ENCODE measurements around the gene CDK19.

CDK19 gene

DNA sequence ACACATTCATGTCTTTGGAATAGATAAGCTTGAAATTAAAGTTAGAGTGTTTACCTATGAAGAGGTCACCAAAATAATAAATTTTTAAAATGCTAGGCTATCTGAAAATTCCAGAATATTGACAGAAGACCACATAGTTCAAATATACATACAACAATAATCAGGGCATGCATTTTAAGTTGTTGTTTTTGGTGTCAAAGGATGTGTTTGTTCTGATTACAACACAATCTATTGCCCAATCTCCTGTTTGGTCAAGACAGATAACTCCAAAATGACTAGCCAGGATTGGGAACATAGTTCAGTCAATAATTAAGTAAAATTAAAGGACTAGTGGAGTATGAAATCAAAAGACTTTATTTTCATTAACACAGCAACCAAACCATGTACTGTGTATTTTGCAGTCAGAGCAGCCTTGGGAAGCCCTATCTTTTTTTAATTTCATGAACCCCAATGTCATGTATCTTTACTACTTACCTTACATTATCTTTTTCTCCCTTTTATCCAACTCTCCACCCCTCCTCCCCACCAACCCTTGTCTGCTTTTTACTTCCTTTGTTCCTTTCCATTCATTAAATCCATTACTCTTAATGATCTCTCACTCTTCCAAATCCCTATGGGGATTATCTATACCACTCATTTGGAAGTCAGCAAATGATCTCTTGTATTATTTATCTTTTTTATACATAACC lies 111.2 kb downstream of the CDK19 start:
- FAIRE-seq, result no peak
- TF ChIP-seq, protein P1, sequence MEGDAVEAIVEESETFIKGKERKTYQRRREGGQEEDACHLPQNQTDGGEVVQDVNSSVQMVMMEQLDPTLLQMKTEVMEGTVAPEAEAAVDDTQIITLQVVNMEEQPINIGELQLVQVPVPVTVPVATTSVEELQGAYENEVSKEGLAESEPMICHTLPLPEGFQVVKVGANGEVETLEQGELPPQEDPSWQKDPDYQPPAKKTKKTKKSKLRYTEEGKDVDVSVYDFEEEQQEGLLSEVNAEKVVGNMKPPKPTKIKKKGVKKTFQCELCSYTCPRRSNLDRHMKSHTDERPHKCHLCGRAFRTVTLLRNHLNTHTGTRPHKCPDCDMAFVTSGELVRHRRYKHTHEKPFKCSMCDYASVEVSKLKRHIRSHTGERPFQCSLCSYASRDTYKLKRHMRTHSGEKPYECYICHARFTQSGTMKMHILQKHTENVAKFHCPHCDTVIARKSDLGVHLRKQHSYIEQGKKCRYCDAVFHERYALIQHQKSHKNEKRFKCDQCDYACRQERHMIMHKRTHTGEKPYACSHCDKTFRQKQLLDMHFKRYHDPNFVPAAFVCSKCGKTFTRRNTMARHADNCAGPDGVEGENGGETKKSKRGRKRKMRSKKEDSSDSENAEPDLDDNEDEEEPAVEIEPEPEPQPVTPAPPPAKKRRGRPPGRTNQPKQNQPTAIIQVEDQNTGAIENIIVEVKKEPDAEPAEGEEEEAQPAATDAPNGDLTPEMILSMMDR (IDR thresholded peaks at IDR 0.05; ENCODE audit: insufficient read depth, missing control alignments), result no peak
- no peak for DNase-seq (ENCODE audit: insufficient read length, low spot score)

DNA sequence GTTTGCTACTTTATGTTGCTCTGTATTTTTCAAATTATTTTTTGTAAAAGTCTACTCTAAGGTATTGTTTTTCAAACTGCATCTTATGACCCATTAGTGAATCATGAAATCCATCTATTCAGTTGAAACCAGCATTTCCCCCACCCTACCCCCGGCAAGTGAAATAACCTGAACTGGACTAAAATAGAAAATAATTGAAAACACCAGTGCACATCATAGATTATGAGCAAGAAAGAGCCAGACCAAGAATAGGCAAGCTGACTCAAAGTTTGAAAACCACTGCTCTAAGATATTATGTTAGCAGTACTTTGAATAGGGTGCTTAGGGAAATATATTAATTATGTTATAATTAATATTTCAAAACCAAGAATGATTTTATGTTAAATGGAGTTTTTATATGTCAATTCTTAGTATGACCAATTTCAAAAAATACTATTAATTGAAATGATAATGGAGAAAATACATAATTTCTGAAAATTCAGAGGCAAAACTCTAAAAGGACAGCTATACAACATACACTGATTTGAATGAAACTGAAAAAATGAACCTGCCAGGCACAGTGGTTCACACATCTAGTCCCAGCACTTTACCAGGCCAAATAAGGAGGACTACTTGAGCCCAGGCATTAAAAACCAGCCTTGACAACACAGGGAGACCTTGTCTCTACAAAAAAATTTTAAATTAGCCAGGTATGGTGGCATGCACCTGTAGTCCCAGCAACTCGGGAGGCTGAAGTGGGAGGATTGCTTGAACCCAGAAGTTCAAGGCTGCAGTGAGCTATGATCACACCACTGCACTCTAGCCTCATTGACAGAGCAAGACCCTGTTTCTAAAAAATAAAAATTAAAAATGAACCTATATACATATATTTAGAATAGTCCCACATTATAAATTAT lies 112.0 kb downstream of the CDK19 start:
- no peak for FAIRE-seq
- no peak for DNase-seq (ENCODE audit: insufficient read length, low spot score)
- TF ChIP-seq, protein P1 (IDR thresholded peaks at IDR 0.05; ENCODE audit: insufficient read depth, missing control alignments), result no peak

DNA sequence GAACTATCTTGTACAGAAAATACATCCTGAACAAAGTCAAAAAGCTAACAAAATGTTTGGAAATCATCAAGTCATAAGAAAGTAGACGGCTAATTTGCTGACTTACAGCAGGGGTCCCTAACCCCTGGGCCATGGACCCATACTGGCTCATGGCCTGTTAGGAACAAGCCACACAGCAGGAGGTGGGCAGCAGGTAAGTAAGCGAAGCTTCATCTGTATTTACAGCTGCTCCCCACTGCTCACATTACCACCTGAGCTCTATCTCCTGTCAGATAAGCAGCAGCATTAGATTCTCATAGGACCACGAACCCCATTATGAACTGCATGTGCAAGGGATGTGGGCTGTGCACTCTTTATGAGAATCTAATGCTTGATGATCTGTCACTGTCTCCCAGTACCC lies 115.5 kb downstream of the CDK19 start:
- no peak for DNase-seq (ENCODE audit: insufficient read length, low spot score)
- no peak for FAIRE-seq

DNA sequence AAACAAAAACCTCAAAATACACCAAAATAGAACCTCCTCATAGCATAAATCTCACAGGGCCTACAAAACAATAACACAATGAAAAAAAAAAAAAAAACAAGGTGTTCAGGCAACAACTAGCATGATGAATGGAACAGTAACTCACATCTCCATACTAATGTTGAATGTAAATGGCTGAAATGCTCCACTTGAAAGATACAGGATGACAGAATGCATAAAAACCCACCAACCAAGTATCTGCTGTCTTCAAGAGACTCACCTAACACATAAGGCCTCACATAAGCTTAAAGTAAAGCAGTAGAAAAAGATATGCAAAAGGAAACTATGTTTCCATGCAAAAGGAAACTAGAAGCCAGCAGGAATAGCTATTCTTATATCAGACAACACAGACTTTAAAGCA lies 121.3 kb downstream of the CDK19 start:
- FAIRE-seq (no peak), DNase-seq (ENCODE audit: insufficient read length, low spot score) (no peak)
- TF ChIP-seq, protein P1 (IDR thresholded peaks at IDR 0.05; ENCODE audit: insufficient read depth, missing control alignments), result no peak

More for the DNA sequence above, 115.5 kb downstream of the CDK19 start:
- TF ChIP-seq, protein P1 (IDR thresholded peaks at IDR 0.05; ENCODE audit: insufficient read depth, missing control alignments), result no peak

DNA sequence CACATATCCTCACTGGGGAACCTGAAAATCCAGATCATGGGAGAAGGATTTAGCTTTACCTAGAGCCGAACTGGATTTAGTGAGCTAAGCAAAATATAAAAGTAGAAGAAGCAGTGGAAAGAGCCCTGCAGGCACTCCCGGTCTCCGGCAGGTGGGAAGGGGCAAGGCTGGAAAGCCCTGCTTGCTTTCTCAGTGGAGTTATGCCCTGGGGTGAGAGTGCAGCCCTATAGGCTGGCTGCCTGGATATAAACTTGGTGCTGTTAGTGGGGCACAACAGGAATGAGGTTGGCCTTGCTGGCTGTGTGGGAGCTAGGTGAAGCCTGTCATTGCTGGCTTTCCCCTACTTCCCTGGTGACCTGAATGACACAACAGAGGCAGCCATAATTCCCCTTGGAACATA lies 122.0 kb downstream of the CDK19 start:
- TF ChIP-seq, protein P1 (IDR thresholded peaks at IDR 0.05; ENCODE audit: insufficient read depth, missing control alignments), result no peak
- DNase-seq (ENCODE audit: insufficient read length, low spot score), result no peak
- no peak for FAIRE-seq

DNA sequence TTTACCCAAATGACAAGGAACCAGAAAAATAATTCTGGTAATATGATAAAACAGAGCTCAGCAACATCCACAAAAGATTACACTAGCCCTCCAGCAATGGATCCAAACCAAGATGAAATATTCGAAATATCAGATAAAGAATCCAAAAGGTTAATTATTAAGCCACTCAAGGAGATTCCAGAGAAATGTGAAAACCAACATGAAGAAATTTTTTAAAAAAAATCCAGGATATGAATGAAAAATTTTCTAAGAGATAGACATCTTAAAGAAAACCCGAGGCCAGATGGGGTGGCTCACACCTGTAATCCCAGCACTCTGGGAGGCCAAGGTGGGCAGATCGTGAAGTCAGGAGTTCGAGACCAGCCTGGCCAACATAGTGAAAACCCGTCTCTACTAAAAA lies 124.4 kb downstream of the CDK19 start:
- no peak for FAIRE-seq
- TF ChIP-seq, protein P1 (IDR thresholded peaks at IDR 0.05; ENCODE audit: insufficient read depth, missing control alignments), result no peak
- no peak for DNase-seq (ENCODE audit: insufficient read length, low spot score)
